NCI-H69 (cell line): ENCODE measurements around the gene ADCK2.
"Not testable (repeated sequence)": the region's sequence is repeated elsewhere in the genome, so short reads cannot be mapped to it uniquely, and the experiment has no call there.

Experiments
- DNase-seq: peaks from one replicate; lab custom pipeline; 2025; lab: John Stamatoyannopoulos, UW

The ADCK2 gene

GRCh38 chr7:140672382-140673062 lies at the start of gene ADCK2:
Gene ADCK2 (plus strand): TSS chr7:140672945. CDS start chr7:140673331, 386 bp downstream.
- DNase-seq = peak; percentile 82

- peak; percentile 37 for DNase-seq
Measured at GRCh38 chr7:140623980-140624379, 48.8 kb upstream of the ADCK2 start.

- DNase-seq = peak; percentile 89
Measured at GRCh38 chr7:140624392-140625191, 48.2 kb upstream of the ADCK2 start.

- DNase-seq = not testable (repeated sequence)
Measured at GRCh38 chr7:140625192-140625558, 47.6 kb upstream of the ADCK2 start.

GRCh38 chr7:140625908-140626868 lies 46.6 kb upstream of the ADCK2 start:
- DNase-seq = peak; percentile 100

- no peak for DNase-seq
Measured at GRCh38 chr7:140631021-140631420, 41.7 kb upstream of the ADCK2 start.

- no peak for DNase-seq
Measured at GRCh38 chr7:140631602-140632001, 41.1 kb upstream of the ADCK2 start.

- no peak for DNase-seq
Measured at GRCh38 chr7:140635345-140635744, 37.4 kb upstream of the ADCK2 start.

GRCh38 chr7:140635816-140636215 lies 36.9 kb upstream of the ADCK2 start:
- DNase-seq = no peak

- no peak for DNase-seq
Measured at GRCh38 chr7:140637400-140637799, 35.3 kb upstream of the ADCK2 start.

- DNase-seq = peak; percentile 42
Measured at GRCh38 chr7:140638173-140638791, 34.5 kb upstream of the ADCK2 start.

GRCh38 chr7:140639366-140640053 lies 33.2 kb upstream of the ADCK2 start:
- DNase-seq = peak; percentile 69

GRCh38 chr7:140640060-140640637 lies 32.6 kb upstream of the ADCK2 start:
- DNase-seq = peak; percentile 73

GRCh38 chr7:140640727-140641523 lies 31.8 kb upstream of the ADCK2 start, which contains the start of gene DENND2A:
Gene DENND2A (minus strand): TSS chr7:140640813. CDS start chr7:140602397, 38,416 bp downstream.
- peak; percentile 96 for DNase-seq

- no peak for DNase-seq
Measured at GRCh38 chr7:140641524-140642195, 31.1 kb upstream of the ADCK2 start.

- DNase-seq = no peak
Measured at GRCh38 chr7:140643416-140643815, 29.3 kb upstream of the ADCK2 start.

GRCh38 chr7:140644761-140645160 lies 28.0 kb upstream of the ADCK2 start:
- not testable (repeated sequence) for DNase-seq

GRCh38 chr7:140645166-140645900 lies 27.4 kb upstream of the ADCK2 start:
- DNase-seq = peak; percentile 43
